ENCODE measurements around the gene ZFYVE19. TPM values are rescaled to one million over a fixed set of nuclear protein-coding genes. Genes with fewer than 3 reads are reported as not detected.

Gene ZFYVE19
- total RNA-seq, 4 donors from 2014 or later = 61.2 to 91.6 (median 69.9) TPM

DNA sequence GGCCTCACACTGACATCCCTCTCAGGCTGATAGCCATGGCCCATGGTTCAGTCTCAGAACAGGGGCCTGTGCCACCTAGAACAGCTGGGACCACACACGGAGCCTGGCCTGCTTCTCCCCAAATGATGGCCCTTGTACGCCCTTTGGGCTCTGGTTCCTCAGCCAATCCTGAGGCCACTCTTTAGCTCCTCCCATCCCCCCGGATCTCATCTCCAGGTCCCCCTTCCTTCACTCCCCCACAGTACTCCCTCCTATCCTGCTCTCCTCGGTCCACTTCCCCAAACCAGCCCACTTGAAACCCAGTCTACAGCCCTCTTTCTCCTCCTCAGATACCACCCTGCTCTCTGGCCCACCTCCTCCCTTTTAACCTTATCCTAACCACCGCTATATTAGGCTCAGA is 17.8 kb upstream of the ZFYVE19 start:
- DNase-seq = no peak
- in situ Hi-C loops (cut with MboI; ENCODE audit: low pct_ligation_motif_present in 1 of 4, low pct_unique_long_range_greater_than_20kb in 1 of 4, low sequenced_read_pairs in 3 of 4) = no loop called here
- Histone ChIP-seq H3K27ac (peak overlapping the region in 3 of 4 donors; percentile 72 to 83 (median 77)), H3K27me3 (no peaks in the 10 kb centered on the region), H3K4me1 (peaks cover 4 to 88% (median 50%) of the 10 kb centered on the region in 4 donors), H3K9me3 (no peaks in the 10 kb centered on the region), H3K4me3 (no peak overlapping the region), H3K36me3 (no peaks in the 10 kb centered on the region)
- intact Hi-C loops (cut with DNase I; ENCODE audit: low total_unique reads) = no loop called here
- no peak for TF ChIP-seq POLR2AphosphoS5 (IDR thresholded peaks at IDR 0.05)
- no peak for TF ChIP-seq EP300 (IDR thresholded peaks at IDR 0.05; ENCODE audit: low read depth)
- no peak for TF ChIP-seq CTCF (IDR thresholded peaks at IDR 0.05)
- no peak for TF ChIP-seq POLR2A (IDR thresholded peaks at IDR 0.05)
- WGBS, 2 donors (ENCODE audit: low coverage in 1 of 2) = 75 to 86% methylated on average over 3 to 5 of the region's 5 CpGs

GRCh38 chr15:40789999-40790398 is 16.9 kb upstream of the ZFYVE19 start:
- in situ Hi-C loops (cut with MboI; ENCODE audit: low pct_ligation_motif_present in 1 of 4, low pct_unique_long_range_greater_than_20kb in 1 of 4, low sequenced_read_pairs in 3 of 4) = no loop called here
- Histone ChIP-seq H3K4me1 (peaks cover 4 to 91% (median 53%) of the 10 kb centered on the region in 4 donors), H3K9me3 (no peaks in the 10 kb centered on the region), H3K4me3 (no peak overlapping the region), H3K36me3 (no peaks in the 10 kb centered on the region), H3K27me3 (no peaks in the 10 kb centered on the region), H3K27ac (no peak overlapping the region)
- no peak for TF ChIP-seq CTCF (IDR thresholded peaks at IDR 0.05)
- TF ChIP-seq POLR2AphosphoS5 (IDR thresholded peaks at IDR 0.05) = no peak
- TF ChIP-seq EP300 (IDR thresholded peaks at IDR 0.05; ENCODE audit: low read depth) = no peak
- no peak for TF ChIP-seq POLR2A (IDR thresholded peaks at IDR 0.05)
- 93 to 100% methylated on average over 1 to 8 of the region's 8 CpGs for WGBS, 2 donors (ENCODE audit: low coverage in 1 of 2)
- no peak for DNase-seq
- intact Hi-C loops (cut with DNase I; ENCODE audit: low total_unique reads) = no loop called here

DNA sequence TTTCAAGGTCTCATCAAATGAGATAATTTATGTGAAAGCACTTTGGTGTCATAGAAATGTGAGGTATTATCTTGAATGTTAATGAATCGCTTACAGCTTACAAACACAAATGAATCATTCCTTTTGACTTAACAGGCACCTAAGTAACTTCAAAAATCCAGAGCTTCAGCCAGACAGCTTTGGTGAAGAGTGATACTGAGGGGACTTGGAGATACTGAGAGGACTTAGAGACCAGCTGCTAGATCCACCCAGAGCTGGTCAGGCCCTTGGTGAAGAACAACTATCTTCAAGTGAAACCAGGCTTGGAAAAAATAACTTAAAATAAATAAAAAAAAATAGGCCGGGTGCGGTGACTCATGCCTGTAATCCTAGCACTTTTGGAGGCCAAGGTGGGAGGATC is 16.2 kb upstream of the ZFYVE19 start:
- H3K27ac ChIP-seq = no peak overlapping the region

DNA sequence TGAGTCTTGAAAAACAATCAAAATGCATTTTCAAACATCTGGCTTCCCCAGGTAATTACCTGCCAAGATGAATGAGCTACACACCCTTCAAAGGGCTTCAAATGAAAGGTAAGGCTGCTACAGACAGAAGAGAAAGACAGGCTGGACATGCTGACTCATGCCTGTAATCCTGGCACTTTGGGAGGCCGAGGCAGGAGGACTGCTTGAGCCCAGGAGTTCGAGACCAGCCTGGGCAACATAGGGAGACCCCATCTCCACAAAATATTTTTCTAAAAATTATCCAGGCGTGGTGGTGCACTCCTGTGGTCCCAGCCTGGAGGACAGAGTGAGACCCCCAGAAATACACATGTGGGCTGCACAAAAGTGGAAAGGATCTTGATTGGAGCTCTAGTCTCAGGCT is 14.5 kb upstream of the ZFYVE19 start:
- intact Hi-C loops (cut with DNase I; ENCODE audit: low total_unique reads) = no loop called here
- TF ChIP-seq POLR2AphosphoS5 (IDR thresholded peaks at IDR 0.05) (no peak), POLR2A (IDR thresholded peaks at IDR 0.05) (no peak), EP300 (IDR thresholded peaks at IDR 0.05; ENCODE audit: low read depth) (no peak), CTCF (IDR thresholded peaks at IDR 0.05) (no peak)
- no peaks in the 10 kb centered on the region for H3K9me3 ChIP-seq
- H3K4me3 ChIP-seq = no peak overlapping the region
- peaks cover 0 to 87% (median 44%) of the 10 kb centered on the region in 4 donors for H3K4me1 ChIP-seq
- WGBS, 2 donors (ENCODE audit: low coverage in 1 of 2) = 91% methylated on average over 3 of the region's 3 CpGs; no CpG with 5 or more reads in 1 of the 2 donors
- peak overlapping the region; percentile 44 to 78 (median 70) for H3K27ac ChIP-seq
- no peak for DNase-seq
- in situ Hi-C loops (cut with MboI; ENCODE audit: low pct_ligation_motif_present in 1 of 4, low pct_unique_long_range_greater_than_20kb in 1 of 4, low sequenced_read_pairs in 3 of 4) = no loop called here
- H3K36me3 ChIP-seq = no peaks in the 10 kb centered on the region
- no peaks in the 10 kb centered on the region for H3K27me3 ChIP-seq

More for the DNA sequence above, 16.2 kb upstream of the ZFYVE19 start:
- peaks cover 4 to 91% (median 57%) of the 10 kb centered on the region in 4 donors for H3K4me1 ChIP-seq
- no peak for DNase-seq
- H3K4me3 ChIP-seq = no peak overlapping the region
- in situ Hi-C loops (cut with MboI; ENCODE audit: low pct_ligation_motif_present in 1 of 4, low pct_unique_long_range_greater_than_20kb in 1 of 4, low sequenced_read_pairs in 3 of 4) (no loop called here), intact Hi-C loops (cut with DNase I; ENCODE audit: low total_unique reads) (no loop called here)
- TF ChIP-seq CTCF (IDR thresholded peaks at IDR 0.05) = no peak
- TF ChIP-seq POLR2A (IDR thresholded peaks at IDR 0.05) = no peak
- no peak for TF ChIP-seq POLR2AphosphoS5 (IDR thresholded peaks at IDR 0.05)
- no peak for TF ChIP-seq EP300 (IDR thresholded peaks at IDR 0.05; ENCODE audit: low read depth)
- no peaks in the 10 kb centered on the region for H3K9me3 ChIP-seq
- WGBS, 2 donors (ENCODE audit: low coverage in 1 of 2) = 65 to 75% methylated on average over 3 of the region's 3 CpGs
- no peaks in the 10 kb centered on the region for H3K27me3 ChIP-seq
- no peaks in the 10 kb centered on the region for H3K36me3 ChIP-seq

Data from transverse colon (tissue), 4 donors.